Right hindlimb (tissue), 1 donor: ENCODE results near the gene RBM4.
"Not testable (repeated sequence)": the region's sequence is repeated elsewhere in the genome, so short reads cannot be mapped to it uniquely, and the experiment has no call there.

Experiments
- DNase-seq: peaks from one replicate; pipeline ENCODE4 v3.0.0-alpha.2; 2018

The RBM4 gene

DNA sequence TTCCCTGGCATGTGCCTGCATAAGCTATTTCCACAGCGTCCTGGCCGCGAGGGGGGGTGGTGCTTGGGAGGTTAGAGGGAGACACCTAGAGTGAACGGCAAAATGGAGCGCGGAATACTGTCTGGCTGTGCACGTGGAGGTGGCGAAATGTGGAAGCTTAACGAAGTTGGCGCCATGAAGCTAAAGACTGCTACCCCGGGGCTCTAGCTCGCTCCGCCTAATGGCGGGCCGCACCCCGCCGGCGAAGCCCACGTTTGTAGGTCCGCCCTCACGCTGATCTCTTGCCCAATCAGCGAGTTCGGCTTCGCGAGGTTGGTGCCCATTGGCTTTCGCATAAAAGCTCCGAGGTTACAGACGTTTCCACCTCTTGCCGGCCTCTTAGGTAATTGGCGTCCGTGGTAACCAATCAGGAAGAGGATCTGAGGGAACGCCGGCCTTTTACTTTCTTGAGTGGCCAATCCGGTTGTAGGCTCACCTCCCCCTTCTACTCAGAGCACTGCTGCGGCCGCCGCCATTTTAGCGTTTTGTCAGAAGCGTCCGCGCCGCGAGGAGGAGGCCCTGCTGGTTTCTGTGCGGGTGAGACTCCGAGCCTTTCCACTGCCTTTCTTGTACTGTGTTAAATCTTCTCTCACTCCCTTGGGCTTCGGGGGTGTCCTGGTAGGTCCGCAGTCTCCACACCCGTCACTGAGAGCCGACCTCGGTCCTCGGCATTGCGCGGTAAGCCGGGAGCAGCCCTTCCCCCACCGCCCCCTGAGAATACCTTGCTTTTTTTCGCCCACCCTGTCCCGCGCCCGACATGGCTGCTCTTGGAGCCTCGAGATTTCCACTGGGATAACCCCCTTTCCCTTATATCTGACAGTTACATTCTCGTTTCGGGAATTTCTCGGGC, at the start of gene RBM4:
Gene RBM4 (plus strand): TSS at position 527 of the 889 bp plus-strand sequence. CDS start 1,009 bp downstream, outside the sequence.
- peak; percentile 99 for DNase-seq

DNA sequence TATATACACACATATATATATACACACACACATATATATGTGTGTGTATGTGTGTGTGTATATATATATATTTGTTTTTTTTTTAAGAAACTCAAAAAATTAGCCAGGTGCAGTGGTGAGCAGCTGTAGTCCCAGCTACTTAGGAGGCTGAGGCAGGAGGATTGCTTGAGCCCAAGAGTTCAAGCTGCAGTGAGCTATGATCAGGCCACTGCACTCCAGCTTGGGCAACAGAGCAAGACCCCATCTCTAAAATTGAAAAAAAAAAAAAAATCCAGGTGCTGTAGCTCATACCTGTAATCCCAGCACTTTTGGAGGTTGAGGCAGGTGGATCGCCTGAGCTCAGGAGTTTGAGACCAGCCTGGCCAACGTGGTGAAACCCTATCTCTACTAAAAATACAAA, 49.2 kb upstream of the RBM4 start:
- not testable (repeated sequence) for DNase-seq

- no peak for DNase-seq
Measured at GRCh38 chr11:66589996-66590675, 48.4 kb upstream of the RBM4 start.

DNA sequence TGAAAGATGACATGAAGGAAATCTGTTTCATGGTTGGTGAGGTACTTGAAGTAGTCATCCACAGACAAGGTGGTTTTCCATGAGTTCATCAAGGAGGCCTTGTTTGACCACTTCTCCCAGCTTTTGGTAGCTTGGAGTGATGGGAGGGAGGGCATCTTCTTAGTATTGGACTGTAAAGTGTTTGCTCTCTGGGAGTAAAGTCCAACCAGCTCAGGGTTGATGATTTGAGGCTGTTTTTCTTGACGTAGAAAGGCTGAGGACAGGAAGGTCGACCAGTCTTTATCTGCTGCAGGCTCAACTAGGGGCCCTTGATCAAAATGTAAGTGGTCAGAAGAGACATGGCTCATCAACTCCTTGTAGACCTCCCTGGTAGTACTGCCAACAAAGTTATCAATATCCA, 47.3 kb upstream of the RBM4 start:
- no peak for DNase-seq

DNA sequence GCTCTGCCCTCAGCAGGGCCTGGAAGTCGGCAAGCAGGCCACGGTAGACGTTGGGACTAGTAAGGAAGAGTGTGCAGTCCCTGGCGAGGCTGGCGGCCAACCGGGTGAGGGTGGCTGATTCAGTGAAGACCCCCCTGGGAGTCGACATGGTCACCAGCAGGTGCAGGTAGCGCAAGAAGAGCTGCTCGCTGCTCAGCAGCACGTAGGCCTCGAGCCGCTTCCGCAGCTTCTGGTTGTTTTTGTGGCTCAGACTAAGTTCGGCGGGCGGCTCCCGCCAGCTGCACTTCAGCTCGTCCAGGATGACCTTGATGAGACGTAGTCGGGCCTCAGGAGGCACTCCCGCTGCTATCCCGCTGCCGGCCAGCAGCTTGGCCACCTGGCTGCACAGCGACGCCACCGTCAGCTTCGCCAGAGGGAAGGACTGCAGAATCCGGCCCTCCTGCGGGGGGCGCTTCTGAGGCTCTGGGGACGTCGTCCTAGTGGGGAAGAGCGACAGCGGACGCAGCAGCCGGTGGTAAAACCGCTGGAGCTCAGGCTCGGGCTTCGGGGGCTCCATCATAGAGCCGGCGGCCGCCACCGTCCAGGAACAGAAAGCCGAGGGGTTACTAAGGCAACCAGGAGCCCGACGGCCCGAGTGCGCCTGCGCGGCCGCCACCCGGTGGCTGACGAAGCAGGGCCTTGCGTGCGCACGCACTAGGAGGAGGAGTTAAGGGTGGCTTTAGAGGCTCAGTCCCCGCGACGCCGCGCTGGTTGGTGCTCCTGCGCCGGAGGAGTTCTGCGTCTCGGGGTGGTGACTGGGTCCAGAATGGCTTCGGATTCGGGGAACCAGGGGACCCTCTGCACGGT, 45.8 kb upstream of the RBM4 start, which contains the start of the genes CCDC87 and CCS:
Gene CCDC87 (minus strand): TSS at position 607 of the 846 bp plus-strand sequence. CDS start 48 bp downstream, at position 559.
Gene CCS (plus strand): TSS at position 729 of the 846 bp plus-strand sequence. CDS start 77 bp downstream, at position 806.
- peak; percentile 97 for DNase-seq

GRCh38 chr11:66593303-66593635, 45.2 kb upstream of the RBM4 start:
- no peak for DNase-seq

DNA sequence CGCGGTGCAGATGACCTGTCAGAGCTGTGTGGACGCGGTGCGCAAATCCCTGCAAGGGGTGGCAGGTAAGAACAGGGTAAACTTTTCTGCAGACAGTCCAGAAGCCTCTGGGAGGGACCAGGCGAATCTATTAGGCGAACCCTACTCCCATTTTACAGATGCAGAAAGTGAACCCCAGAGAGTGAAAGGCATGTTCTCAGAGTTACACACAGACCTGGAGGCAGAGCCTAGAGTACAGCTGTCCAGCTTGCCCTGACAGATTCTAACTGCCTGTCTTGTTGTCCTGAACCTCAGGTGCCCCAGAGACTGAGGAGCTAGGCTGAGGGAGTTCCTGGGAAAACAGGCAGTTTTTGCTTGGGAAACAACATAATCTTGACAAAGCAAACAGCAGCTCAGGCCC, 44.9 kb upstream of the RBM4 start:
- DNase-seq, result no peak

DNA sequence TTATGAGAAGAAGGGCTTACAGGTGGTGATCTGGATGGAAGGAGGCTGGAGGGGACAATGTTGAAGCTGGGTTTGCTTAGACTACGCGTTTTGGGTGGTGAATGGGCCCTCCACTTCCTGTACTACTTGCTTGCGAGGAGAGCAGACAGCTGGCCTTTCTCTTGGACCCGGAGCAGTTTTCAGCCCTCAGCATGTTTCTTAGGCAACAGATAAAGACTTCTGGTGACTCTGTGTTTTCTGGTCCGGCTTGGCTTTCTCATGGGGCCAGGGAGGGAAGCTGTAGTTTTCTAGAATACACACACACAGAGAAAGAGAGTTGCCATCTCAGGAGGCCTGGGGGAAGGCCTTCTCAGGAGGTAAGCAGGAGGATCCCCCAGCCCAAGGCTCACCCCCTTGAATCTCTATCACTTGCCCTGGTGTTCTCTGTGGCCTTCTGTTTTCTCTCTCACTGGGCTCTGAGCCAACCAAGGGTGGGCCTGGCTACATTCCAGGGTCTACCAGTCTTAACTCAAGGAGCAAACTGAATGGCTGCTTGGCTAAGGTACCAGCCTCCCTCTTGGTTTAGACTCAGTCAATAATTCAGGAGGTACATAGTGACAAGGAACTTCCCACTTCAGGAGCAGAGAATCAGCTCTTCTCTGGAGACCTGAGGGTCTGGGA, 43.1 kb upstream of the RBM4 start:
- DNase-seq, result peak; percentile 37

GRCh38 chr11:66598993-66599392, 39.5 kb upstream of the RBM4 start:
- DNase-seq, result no peak

DNA sequence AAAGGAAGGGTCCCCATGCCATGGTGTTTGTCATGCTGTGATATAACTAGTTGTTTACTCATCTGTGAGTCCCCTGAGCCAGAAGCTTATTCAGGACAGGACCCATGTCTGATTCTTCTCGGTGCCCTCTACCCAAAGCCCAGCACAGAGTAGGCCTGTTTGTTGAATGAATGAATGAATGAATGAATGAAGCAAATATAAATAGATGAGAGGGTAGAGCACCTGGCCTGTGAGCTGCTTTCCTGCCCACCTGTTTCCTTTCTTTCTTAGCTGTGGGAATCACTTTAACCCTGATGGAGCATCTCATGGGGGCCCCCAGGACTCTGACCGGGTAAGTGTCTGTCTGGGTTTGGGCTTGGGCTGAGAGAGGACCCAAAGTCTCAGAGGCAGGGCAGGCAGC, 38.3 kb upstream of the RBM4 start:
- DNase-seq, result no peak

DNA sequence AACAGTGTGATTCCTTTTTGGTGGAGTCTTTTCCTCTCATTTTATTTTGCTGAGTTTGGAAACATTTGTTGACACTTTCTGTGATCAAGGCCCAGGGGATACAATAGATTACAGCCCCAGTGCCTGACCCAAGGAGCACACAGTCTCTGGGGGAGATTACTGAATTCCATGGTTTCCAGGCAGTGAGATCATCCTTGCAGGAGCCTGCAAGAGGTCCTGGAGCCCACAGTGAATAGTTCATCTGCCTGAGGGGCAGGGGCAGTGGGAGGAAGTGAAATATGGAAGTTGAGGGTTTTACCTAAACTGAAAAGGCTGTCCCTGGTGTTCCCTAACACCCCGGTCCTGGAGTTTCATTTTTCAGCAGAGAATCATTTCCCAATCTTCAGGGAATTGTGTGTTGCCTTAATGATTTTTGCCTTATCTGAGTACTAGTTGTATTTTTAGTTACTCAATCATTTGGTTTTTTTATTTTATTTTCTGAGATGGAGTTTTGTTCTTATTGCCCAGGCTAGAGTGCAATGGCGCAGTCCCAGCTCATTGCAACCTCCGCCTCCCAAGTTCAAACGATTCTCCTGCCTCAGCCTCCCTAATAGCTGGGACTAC, 37.8 kb upstream of the RBM4 start:
- no peak for DNase-seq

DNA sequence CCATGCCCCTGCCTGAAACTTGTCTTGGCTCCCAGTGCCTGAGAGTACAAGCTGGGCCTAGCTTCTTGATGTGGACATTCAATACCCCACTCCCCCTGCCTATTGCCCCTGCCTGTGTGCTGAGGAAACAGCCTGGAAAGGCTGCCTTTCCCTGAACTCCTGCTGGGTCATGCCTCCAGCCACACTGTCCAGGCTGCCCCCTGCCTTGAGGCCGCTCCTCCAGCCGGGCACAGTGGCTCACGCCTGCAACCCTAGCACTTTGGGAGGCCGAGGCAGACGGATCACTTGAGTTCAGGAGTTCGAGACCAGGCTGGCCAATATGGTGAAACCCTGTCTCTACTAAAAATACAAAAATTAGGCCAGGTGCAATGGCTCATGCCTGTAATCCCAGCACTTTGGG, 35.4 kb upstream of the RBM4 start:
- no peak for DNase-seq

GRCh38 chr11:66604155-66604554, 34.3 kb upstream of the RBM4 start:
- DNase-seq, result no peak

DNA sequence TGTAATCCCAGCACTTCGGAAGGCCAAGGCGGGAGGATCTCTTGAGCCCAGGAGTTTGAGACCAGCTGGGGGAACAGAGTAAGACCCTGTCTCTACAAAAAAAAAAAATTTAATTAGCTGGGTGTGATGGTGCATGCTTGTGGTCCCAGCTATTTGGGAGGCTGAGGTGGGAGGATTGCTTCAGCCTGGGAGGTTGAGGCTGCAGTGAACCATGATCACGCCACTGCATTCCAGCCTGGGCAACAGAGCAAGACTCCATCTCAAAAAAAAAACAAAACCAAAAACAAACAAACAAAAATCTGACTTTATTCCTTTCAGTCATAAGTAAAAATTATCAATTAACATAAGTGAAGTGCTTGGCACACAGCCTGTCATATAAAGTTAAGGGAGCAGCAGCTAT, 31.9 kb upstream of the RBM4 start:
- DNase-seq, result not testable (repeated sequence)

GRCh38 chr11:66607126-66607834, 31.2 kb upstream of the RBM4 start:
- DNase-seq, result peak; percentile 87

DNA sequence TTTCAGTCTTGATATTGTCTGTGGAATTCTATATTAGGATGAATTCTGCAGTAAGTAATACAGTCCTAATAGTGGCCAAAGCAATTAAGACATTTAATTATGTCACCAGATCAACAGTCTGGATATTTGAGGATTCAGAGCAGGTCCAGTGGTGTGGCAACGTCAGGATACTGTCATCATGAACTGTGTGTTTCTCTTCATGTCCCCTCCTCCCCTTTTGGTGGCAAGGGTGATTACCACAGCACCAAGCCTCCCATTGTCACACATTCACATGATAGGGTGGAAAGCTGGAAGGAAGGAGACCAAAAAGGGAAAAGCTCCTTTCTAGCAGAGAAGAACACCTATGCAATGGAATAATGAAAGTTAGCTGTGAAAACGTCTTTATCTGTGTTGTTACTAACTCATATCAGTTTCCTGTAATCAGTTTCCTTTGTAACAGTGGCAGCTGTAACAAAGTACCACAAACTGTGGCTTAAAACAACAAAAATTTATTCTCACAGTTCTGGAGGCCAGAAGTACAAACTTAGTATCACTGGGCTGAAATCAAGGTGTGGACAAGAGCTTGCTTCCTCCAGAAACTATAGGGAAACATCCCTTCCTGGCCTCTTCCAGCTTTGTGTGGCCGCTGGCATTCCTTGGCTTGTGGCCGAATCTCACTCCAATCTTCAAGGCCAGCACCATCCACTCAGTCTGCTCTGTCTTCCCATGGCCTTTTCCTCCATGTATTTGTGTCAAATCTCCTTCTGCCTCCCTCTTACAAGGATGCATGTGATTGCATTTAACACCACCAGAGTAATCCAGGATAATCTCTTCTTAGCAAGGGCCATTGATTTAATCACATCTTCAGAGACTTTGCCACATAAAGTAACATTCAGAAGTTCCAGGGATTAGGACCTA, 28.5 kb upstream of the RBM4 start:
- DNase-seq, result no peak

DNA sequence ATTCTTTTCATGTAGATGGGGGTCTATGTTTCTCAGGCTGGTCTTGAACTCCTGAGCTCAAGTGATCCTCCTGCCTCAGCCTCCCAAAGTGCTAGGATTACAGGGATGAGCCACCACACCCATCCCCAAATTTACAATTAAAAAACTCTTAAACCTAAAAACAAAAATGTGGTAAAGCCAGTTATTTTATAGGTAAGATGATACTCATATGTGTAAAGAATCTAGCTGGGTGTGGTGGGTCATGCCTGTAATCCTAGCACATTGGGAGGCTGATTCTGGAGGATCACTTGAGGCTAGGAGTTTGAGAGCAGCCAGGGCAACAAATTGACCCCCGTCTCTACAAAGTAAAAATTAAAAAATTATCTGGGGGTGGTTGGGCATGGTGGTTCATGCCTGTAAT, 26.0 kb upstream of the RBM4 start:
- no peak for DNase-seq

- no peak for DNase-seq
Measured at GRCh38 chr11:66614073-66614472, 24.4 kb upstream of the RBM4 start.

GRCh38 chr11:66616379-66617154, 21.9 kb upstream of the RBM4 start, which contains the start of gene RBM14:
Gene RBM14 (plus strand): TSS chr11:66616630. CDS start chr11:66616721, 91 bp downstream.
- DNase-seq, result peak; percentile 100
